Adrenal gland (tissue), 12 donors: Measurements from ENCODE around the gene STRADB. TPM values are rescaled to one million over a fixed set of nuclear protein-coding genes. Genes with fewer than 3 reads are reported as not detected.

Experiments
- DNase-seq, 7 donors: peaks; one replicate each; pipeline ENCODE4 v3.0.0-alpha.2; 2019 to 2020
- H3K27ac ChIP-seq, 5 donors: fragments of 200-600 bp; sonication (generic) in 4 of 5; 1 replicate in 3 of 5; 2 replicates in 2 of 5; pipeline versions ENCODE4 v1.5.1 to v1.8.0; 2016 to 2020; ENCODE audit warnings: mild to moderate bottlenecking in 1 of 5
- H3K27me3 ChIP-seq: fragments of 200-600 bp; 2 replicates; pipeline ENCODE4 v1.8.0; 2021
- H3K36me3 ChIP-seq, 2 donors: fragments of 200-600 bp; replicated peaks in 1 of 2; 1 replicate in 1 of 2; 2 replicates in 1 of 2; pipeline versions ENCODE4 v1.5.1 to v1.8.0; 2018 to 2022
- H3K4me1 ChIP-seq, 2 donors: fragments of 200-600 bp; replicated peaks in 1 of 2; 1 replicate in 1 of 2; 2 replicates in 1 of 2; pipeline versions ENCODE4 v1.5.1 to v1.8.0; 2018 to 2021
- H3K4me3 ChIP-seq, 4 donors: fragments of 200-600 bp; sonication (generic) in 3 of 4; one replicate each; pipeline ENCODE4 v1.5.1; 2016 to 2018
- H3K9me3 ChIP-seq, 3 donors: fragments of 200-600 bp; sonication (generic) in 1 of 3; replicated peaks in 1 of 3; 1 replicate in 2 of 3; 2 replicates in 1 of 3; pipeline versions ENCODE4 v1.5.1 to v1.8.0; 2016 to 2021
- CTCF ChIP-seq, 6 experiments: fragments of 450-650 bp in 4 of 6; fragments of 200-600 bp in 2 of 6; sonication (generic) in 1 of 6; IDR thresholded peaks; 1 replicate in 5 of 6; 2 replicates in 1 of 6; pipeline versions ENCODE4 v1.5.1 to v1.8.0; 2016 to 2021; ENCODE audit warnings: antibody characterized with exemption in 6 of 6, mild to moderate bottlenecking in 2 of 6, moderate library complexity in 1 of 6
- POLR2A ChIP-seq, 2 donors: fragments of 450-650 bp; IDR thresholded peaks; one replicate each; pipeline ENCODE4 v1.6.1; 2017; ENCODE audit warnings: antibody characterized with exemption in 2 of 2, mild to moderate bottlenecking in 2 of 2, moderate library complexity in 1 of 2
- WGBS, 4 donors: extraction: QIAGEN DNeasy Blood & Tissue Kit in 2 of 4; methylation state at CpG; one replicate each; pipeline versions ENCODE4 v1.1.5 to v1.1.7; 2013 to 2017; 5-methylcytosine and 5-hydroxymethylcytosine counted together
- intact Hi-C, 2 donors: fragments of 100-400 bp; cut with DNase I; formaldehyde crosslinking; loops; one replicate each; pipeline versions ENCODE4 v1.14.1 to v1.15.0; 2022 to 2023
- polyA plus RNA-seq, 3 donors: library from polyadenylated mRNA; stranded (reverse); fragments of 200-250 nt in 2 of 3; fragments of 350-450 nt in 1 of 3; fragmentation: Illumina TruSeq in 1 of 3; extraction: RNeasy Lipid Tissue Mini Kit (QIAGEN cat#74804) in 1 of 3; gene quantifications; one replicate each; pipeline ENCODE4 v1.2.3, GENCODE V29; 2013 to 2014
- total RNA-seq, 9 donors: library from RNA; depleted of rRNA in 4 of 9; stranded (reverse); fragments of >200 nt in 4 of 9; fragments of 120-200 nt in 1 of 9; fragmentation: NEBNext Ultra II Directional in 1 of 9; extraction: Animal tissue kit (Norgen Biotek cat#: 25700) in 1 of 9; gene quantifications; one replicate each; pipeline versions ENCODE4 v1.1.0 to v1.2.4, GENCODE V29; 2013 to 2023
- donor health status: healthy with polysubstance abuse.
- donor health status: Bipolar disorder and iron deficiency.
- donor health status: DM: yes; HTN: yes; CAD: no.
- donor health status: DM: no; HTN: no; CAD: no.
- donor health status: DM: no; HTN: no; CAD: no.
- donor health status: DM: yes; HTN: yes; CAD: no.

Gene STRADB
- total and polyA plus RNA-seq, 12 donors, result 51.2 to 154 (median 95.0) TPM

GRCh38 chr2:201464547-201464946, 13.0 kb downstream of the STRADB start:
- TF ChIP-seq CTCF (IDR thresholded peaks at IDR 0.05), result no peak
- TF ChIP-seq POLR2A (IDR thresholded peaks at IDR 0.05), result no peak
- H3K36me3 ChIP-seq, result peaks cover 0 to 43% of the 10 kb centered on the region in 2 donors

GRCh38 chr2:201465524-201465971, 14.0 kb downstream of the STRADB start:
- DNase-seq, result no peak
- H3K4me3 ChIP-seq, result no peak overlapping the region
- 92 to 100% (median 92%) methylated on average over 2 of the region's 2 CpGs; no CpG with 5 or more reads in 1 of the 4 donors for WGBS, 4 donors
- peak overlapping the region in 4 of 5 donors; percentile 35 to 86 (median 69) for H3K27ac ChIP-seq
- H3K36me3 ChIP-seq, result peaks cover 0 to 44% of the 10 kb centered on the region in 2 donors
- no peaks in the 10 kb centered on the region for H3K27me3 ChIP-seq
- TF ChIP-seq CTCF (IDR thresholded peaks at IDR 0.05) (no peak), POLR2A (IDR thresholded peaks at IDR 0.05) (no peak)
- no peaks in the 10 kb centered on the region for H3K9me3 ChIP-seq
- intact Hi-C loops, result loop anchor here in 1 of 2 donors (10.0 kb wide), 1 partner anchor 71 kb away; no protein-coding TSS in a partner anchor
- peaks cover 5 to 40% of the 10 kb centered on the region in 2 donors for H3K4me1 ChIP-seq

More at GRCh38 chr2:201464547-201464946, 13.0 kb downstream of the STRADB start:
- H3K27ac ChIP-seq, result peak overlapping the region in 3 of 5 donors; percentile 11 to 86 (median 74)
- H3K27me3 ChIP-seq, result no peaks in the 10 kb centered on the region
- H3K4me3 ChIP-seq, result no peak overlapping the region
- peaks cover 5 to 40% of the 10 kb centered on the region in 2 donors for H3K4me1 ChIP-seq
- DNase-seq, result no peak
- intact Hi-C loops, result loop anchor here in 1 of 2 donors (10.0 kb wide), 1 partner anchor 70 kb away; no protein-coding TSS in a partner anchor
- no peaks in the 10 kb centered on the region for H3K9me3 ChIP-seq
- WGBS, 4 donors, result 93 to 100% (median 97%) methylated on average over 1 of the region's 1 CpG

GRCh38 chr2:201466050-201466675, 14.6 kb downstream of the STRADB start:
- Histone ChIP-seq H3K27ac (peak overlapping the region in 4 of 5 donors; percentile 35 to 86 (median 69)), H3K4me3 (no peak overlapping the region), H3K9me3 (no peaks in the 10 kb centered on the region), H3K36me3 (peaks cover 0 to 44% of the 10 kb centered on the region in 2 donors), H3K4me1 (peaks cover 5 to 40% of the 10 kb centered on the region in 2 donors), H3K27me3 (no peaks in the 10 kb centered on the region)
- WGBS, 4 donors, result 58 to 64% (median 63%) methylated on average over 3 of the region's 3 CpGs
- TF ChIP-seq CTCF (IDR thresholded peaks at IDR 0.05) (no peak), POLR2A (IDR thresholded peaks at IDR 0.05) (peak in 1 of 2 donors; percentile 11)
- DNase-seq, result peak in 3 of 7 donors; percentile 28 to 41 (median 39)
- intact Hi-C loops, result loop anchor here in 1 of 2 donors (10.0 kb wide), 1 partner anchor 71 kb away; no protein-coding TSS in a partner anchor

GRCh38 chr2:201467666-201468065, 16.1 kb downstream of the STRADB start:
- no peaks in the 10 kb centered on the region for H3K27me3 ChIP-seq
- intact Hi-C loops, result loop anchor here in 1 of 2 donors (10.0 kb wide), 1 partner anchor 73 kb away; no protein-coding TSS in a partner anchor
- H3K27ac ChIP-seq, result peak overlapping the region in 2 of 5 donors; percentile 38 to 86
- TF ChIP-seq CTCF (IDR thresholded peaks at IDR 0.05) (no peak), POLR2A (IDR thresholded peaks at IDR 0.05) (no peak)
- no peaks in the 10 kb centered on the region for H3K9me3 ChIP-seq
- no peak for DNase-seq
- peaks cover 0 to 52% of the 10 kb centered on the region in 2 donors for H3K36me3 ChIP-seq
- H3K4me3 ChIP-seq, result no peak overlapping the region
- H3K4me1 ChIP-seq, result peaks cover 5 to 40% of the 10 kb centered on the region in 2 donors
